Activated T-helper 2 cell treated with anti-CD3 and anti-CD28 coated beads, Interferon-gamma antibody, Interleukin-2, Interleukin-4, amounts not matched to agents 10 μg/mL and 5 μg/mL and 100 μg/mL, durations not matched to agents 14 hours and 24 hours and 36 hours (primary cell): Measurements from ENCODE around the gene PRSS21. TPM values are rescaled to one million over a fixed set of nuclear protein-coding genes. Genes with fewer than 3 reads are reported as not detected.
A peak's percentile ranks its signal among the peaks of the same experiment; 100 is the strongest.

Experiments used
- DNase-seq: peaks from one replicate; pipeline ENCODE4 v3.0.0; 2021; ENCODE audit warnings: low spot score
- H3K27ac Mint-ChIP-seq: one replicate; pipeline ENCODE4 v1.8.0; 2021; ENCODE audit warnings: mixed read lengths
- H3K27me3 Mint-ChIP-seq: one replicate; pipeline ENCODE4 v1.8.0; 2021; ENCODE audit warnings: low read depth, mixed read lengths
- H3K36me3 Mint-ChIP-seq: one replicate; pipeline ENCODE4 v1.8.0; 2021; ENCODE audit warnings: low read depth, mixed read lengths
- H3K4me1 Mint-ChIP-seq: one replicate; pipeline ENCODE4 v1.8.0; 2021; ENCODE audit warnings: low read depth, mixed read lengths
- H3K4me3 Mint-ChIP-seq: one replicate; pipeline ENCODE4 v1.8.0; 2021; ENCODE audit warnings: low read depth, mild to moderate bottlenecking, moderate library complexity, mixed read lengths
- H3K9me3 Mint-ChIP-seq: one replicate; pipeline ENCODE4 v1.8.0; 2021; ENCODE audit warnings: mixed read lengths
- intact Hi-C: fragments of 100-400 bp; cut with micrococcal nuclease; formaldehyde crosslinking; loops from one replicate; pipeline ENCODE4 v1.15.1; 2023
- total RNA-seq: library from RNA; stranded (reverse); gene quantifications from 2 replicates; pipeline ENCODE4 v1.2.3, GENCODE V29; 2022

Gene PRSS21
- total RNA-seq, 1 donor from 2014 or later: 11.5 TPM

DNA sequence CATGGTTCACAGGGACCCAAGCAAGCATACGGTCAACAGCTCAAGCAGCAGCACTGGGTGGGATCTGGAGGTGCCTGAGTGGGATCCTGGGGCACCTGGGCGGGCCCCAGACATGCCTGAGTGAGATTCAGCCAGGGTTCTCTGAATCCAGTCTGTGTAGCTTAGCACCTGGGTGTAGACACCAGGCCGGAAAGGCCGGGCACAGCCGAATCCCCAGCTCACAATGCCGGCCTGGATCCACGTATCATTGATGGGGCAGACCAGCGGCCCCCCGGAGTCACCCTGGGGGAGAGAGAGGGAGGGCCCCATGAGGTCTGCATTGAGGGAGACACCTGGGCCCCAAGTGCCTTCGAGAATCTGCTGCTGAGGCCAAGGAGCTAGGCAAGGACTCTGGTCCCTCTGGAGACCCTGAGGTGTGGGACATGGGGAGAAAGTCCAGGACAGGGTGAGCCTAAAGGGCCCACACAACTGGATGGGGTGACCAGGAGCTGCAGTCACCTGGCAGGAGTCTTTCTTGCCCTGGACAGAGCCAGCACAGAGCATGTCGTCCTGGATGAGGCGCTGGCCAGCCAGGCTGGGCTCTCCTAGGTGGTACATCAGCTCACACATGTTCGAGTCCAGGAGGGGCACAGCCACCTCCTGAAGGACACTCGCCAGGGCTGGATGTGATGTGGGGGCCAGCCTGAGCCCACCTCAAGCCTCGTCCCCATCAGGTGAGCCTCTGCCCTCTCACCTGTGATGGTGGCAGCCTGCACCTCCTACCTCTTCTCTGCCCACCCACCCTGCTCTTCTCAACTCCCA, 22.8 kb downstream of the PRSS21 start:
- Mint-ChIP-seq H3K27ac (no peak overlapping the region), H3K4me1 (peaks cover 21% of the 10 kb centered on the region), H3K36me3 (no peaks in the 10 kb centered on the region), H3K9me3 (peaks cover 3% of the 10 kb centered on the region), H3K4me3 (no peak overlapping the region), H3K27me3 (no peaks in the 10 kb centered on the region)
- DNase-seq: no peak
- intact Hi-C loops: loop anchor here (1.0 kb wide), 1 partner anchor 28 kb away; no protein-coding TSS in a partner anchor

DNA sequence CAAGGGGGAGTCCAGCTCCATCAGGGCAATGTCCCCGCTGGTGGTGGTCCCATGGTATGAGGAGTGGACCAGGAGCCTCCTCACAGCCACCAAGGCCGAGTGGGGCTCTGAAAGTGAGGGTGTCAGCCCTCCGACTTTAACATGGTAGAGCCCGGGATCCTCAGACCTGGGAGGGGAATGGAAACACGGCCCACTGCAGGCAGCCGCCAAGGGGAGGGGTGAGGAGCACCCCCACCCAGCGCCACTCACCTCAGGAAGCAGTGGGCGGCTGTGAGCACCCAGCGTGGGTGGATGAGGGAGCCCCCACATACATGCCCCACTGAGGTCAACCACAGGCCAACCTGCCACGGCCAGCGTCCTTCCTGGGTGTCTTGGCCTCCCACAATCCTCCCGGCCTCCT, 23.9 kb downstream of the PRSS21 start:
- H3K4me3 Mint-ChIP-seq: no peak overlapping the region
- H3K27ac Mint-ChIP-seq: no peak overlapping the region
- intact Hi-C loops: no loop called here
- no peaks in the 10 kb centered on the region for H3K27me3 Mint-ChIP-seq
- H3K36me3 Mint-ChIP-seq: no peaks in the 10 kb centered on the region
- DNase-seq: no peak
- peaks cover 23% of the 10 kb centered on the region for H3K4me1 Mint-ChIP-seq
- H3K9me3 Mint-ChIP-seq: peaks cover 3% of the 10 kb centered on the region

DNA sequence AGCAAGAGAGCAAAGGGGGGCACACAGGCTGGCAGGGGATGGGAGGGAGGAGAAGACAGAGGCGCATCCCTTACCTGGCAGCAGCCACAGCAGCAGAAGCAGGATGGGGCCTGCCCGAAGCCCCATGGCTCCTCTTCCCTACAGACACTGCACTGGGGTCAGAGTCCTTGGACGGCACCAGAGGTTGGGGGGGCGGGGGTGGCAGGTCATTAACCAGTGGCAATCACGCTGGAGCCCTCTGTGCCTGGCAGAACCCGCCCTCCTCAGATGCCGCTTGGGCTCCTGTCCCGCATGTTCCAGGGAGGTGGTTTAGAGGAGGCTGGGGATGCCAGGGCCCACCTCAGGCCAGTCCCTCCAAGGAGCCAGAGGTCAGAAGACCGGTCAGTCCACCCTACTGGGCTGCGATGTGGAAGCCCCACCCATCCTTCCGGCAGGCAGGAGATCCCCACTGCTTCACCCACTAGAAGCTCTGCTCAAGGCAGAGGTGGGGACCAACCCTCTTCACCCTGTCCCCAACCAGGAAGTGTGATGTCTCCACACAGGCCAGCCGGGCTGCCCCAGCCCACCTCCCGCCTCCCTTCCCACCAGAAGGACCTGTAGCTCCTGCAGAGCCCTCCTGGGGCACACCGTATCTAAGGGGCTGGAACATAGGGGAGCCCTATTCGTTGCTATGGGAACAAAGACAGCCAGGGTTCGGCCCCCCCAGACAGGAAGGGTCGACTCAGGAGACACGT, 24.7 kb downstream of the PRSS21 start:
- no peak overlapping the region for H3K4me3 Mint-ChIP-seq
- H3K4me1 Mint-ChIP-seq: peaks cover 28% of the 10 kb centered on the region
- no peak for DNase-seq
- no peaks in the 10 kb centered on the region for H3K36me3 Mint-ChIP-seq
- H3K27ac Mint-ChIP-seq: peak overlapping the region; percentile 71
- peaks cover 3% of the 10 kb centered on the region for H3K9me3 Mint-ChIP-seq
- no peaks in the 10 kb centered on the region for H3K27me3 Mint-ChIP-seq
- intact Hi-C loops: no loop called here

DNA sequence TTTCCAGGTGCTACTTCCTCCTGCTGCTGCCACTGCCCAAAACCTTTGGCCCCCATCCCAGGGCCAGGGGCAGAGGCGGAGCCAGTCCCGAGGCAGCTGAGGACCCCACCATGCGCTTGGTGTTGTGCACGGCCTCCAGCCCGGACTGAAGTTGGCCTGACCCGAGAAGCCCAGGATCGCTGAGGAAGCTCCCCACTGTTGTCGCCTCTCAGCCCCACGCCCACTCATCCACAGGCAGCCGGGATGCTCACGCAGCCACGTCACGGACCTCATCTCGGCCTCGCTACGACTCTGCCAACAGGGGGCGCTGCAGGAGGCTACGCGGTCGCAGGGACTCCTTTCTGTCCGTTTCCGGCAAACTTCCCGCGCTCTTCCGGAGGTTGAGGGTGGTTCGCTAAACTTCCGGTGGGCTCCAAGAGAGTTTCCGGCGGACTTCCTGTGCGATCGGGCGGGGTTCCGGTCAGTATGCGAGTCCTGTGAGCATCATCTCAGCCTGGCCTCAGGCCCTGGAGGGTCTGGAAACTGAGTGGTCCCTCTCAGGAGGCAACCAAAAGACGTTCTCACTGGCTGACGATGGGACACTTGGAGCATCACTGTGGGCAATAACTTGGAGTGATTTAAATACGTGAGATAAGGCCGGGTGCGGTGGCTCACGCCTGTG, 25.4 kb downstream of the PRSS21 start:
- Mint-ChIP-seq H3K4me1 (peaks cover 33% of the 10 kb centered on the region), H3K27me3 (no peaks in the 10 kb centered on the region), H3K4me3 (peak overlapping the region; percentile 65), H3K36me3 (no peaks in the 10 kb centered on the region), H3K27ac (peak overlapping the region; percentile 71), H3K9me3 (peaks cover 3% of the 10 kb centered on the region)
- intact Hi-C loops: no loop called here
- DNase-seq: peak; percentile 56

DNA sequence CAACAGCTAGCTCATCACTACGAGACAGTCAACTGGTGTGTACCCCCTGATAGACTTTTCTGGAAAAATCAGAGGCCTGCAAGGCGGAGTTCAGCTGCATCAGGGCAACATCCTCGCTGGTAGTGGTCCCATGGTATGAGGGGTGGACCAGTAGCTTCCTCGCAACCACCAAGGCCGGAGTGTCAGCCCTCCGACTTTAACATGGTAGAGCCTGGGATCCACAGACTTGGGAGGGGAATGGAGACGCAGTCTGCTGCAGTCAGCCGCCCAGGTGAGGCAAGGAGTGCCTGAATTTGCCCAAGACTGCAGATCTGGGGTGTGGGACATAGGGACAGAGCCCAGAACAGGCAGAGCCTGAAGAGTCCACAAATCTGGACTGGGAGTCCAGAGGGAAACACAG, 26.5 kb downstream of the PRSS21 start:
- no peak for DNase-seq
- no peaks in the 10 kb centered on the region for H3K27me3 Mint-ChIP-seq
- no peaks in the 10 kb centered on the region for H3K36me3 Mint-ChIP-seq
- H3K4me1 Mint-ChIP-seq: peaks cover 29% of the 10 kb centered on the region
- H3K4me3 Mint-ChIP-seq: no peak overlapping the region
- H3K27ac Mint-ChIP-seq: no peak overlapping the region
- peaks cover 3% of the 10 kb centered on the region for H3K9me3 Mint-ChIP-seq
- intact Hi-C loops: no loop called here

DNA sequence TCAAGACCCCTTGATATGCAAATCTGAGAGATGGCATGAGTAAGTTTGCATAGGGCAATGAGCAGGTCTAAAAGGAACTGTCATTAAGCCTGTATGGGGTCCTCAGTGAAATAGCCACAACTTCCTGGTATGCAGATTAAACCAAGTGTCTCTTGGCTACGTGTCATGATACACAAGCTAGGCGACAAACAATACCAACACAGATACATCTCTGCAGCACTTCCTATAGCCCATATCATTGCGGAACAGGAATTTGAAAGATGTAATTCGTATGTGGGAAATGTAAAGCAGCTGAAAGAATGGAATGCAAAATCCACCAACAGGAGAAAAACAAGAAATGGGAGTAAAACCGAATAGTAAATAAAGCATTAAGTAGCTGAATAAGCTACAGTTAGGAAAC, 28.1 kb downstream of the PRSS21 start:
- intact Hi-C loops: no loop called here
- Mint-ChIP-seq H3K36me3 (no peaks in the 10 kb centered on the region), H3K27me3 (peaks cover 7% of the 10 kb centered on the region), H3K4me1 (peaks cover 28% of the 10 kb centered on the region), H3K4me3 (no peak overlapping the region), H3K9me3 (peaks cover 3% of the 10 kb centered on the region), H3K27ac (no peak overlapping the region)
- no peak for DNase-seq

DNA sequence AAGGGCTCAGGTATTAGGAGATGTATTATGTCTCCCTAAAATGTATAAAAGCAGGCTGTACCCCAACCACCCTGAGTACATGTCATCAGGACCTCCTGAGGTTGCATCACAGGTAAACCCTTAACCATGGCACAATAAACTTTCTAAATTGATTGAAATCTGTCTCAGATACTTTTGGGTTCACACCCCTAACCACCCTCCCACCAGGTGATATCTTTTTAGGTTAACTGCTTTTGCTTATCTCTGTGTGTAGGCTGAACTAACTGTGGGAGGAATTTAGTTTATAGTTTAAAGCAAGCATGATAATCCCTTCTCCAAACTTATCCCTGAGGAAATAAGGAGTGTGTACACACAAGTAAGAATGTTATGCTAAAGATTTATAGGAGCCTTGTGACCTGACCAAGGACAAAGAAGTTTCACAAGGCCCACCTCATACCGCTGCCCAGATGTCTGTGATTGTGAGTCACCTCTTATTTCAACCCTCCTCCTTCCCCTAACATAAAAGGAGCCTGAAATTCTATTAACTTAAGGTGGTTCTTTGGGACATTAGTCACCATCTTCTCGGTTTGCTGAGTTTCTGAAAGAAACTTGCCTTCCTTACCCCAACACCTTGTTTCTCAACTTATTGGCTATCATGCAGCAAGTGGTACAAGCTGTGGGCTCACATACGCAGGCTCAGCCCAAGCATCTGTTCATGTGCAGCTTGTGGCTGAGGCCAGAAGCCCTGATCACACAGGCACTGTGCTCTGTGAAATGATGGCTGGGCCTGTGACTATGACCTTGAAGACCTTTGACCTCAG, 29.7 kb downstream of the PRSS21 start:
- no peak overlapping the region for H3K27ac Mint-ChIP-seq
- H3K4me3 Mint-ChIP-seq: no peak overlapping the region

DNA sequence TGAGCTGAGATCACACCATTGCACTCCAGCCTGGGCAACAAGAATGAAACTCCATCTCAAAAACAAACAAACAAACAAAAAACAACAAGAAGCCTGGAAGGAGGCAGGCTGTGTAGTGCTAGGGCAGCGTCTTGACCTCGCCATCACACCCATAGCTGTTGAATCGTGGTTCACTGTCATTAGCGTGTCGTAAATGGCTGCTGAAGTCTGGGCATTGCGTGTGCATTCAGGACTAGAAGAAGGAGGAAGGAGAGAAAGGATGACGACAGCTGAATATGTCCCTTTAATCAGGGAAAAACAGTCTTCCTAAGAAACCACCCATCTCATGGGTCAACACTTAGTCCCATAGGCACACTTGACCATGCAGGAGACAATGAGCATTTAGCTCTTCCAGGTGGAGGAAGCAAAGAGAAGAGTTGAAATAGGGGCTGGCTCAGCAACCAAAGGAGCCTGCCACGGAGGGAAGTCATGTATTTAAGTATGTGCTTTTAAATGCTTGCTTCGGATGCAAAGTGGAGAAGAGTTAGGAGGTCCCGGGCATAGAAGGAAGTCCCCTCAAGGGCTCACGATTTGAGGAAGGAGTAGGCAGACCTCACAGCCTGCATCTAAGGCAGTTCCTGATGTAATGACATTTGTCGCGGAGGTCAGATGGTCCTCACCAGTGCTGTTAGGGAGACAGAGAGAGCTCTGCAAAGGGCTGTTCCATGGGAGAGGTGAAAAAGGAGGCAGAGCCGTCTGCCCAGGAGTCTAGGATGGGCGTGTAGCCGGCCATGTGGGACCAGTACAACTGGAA, 32.1 kb downstream of the PRSS21 start:
- Mint-ChIP-seq H3K27me3 (peaks cover 9% of the 10 kb centered on the region), H3K9me3 (peaks cover 4% of the 10 kb centered on the region), H3K4me1 (peaks cover 17% of the 10 kb centered on the region), H3K4me3 (no peak overlapping the region), H3K27ac (no peak overlapping the region), H3K36me3 (no peaks in the 10 kb centered on the region)
- no peak for DNase-seq
- intact Hi-C loops: no loop called here

More for the DNA sequence above, 29.7 kb downstream of the PRSS21 start:
- no peaks in the 10 kb centered on the region for H3K36me3 Mint-ChIP-seq
- peaks cover 9% of the 10 kb centered on the region for H3K27me3 Mint-ChIP-seq
- peaks cover 3% of the 10 kb centered on the region for H3K9me3 Mint-ChIP-seq
- peaks cover 26% of the 10 kb centered on the region for H3K4me1 Mint-ChIP-seq
- intact Hi-C loops: no loop called here
- no peak for DNase-seq

DNA sequence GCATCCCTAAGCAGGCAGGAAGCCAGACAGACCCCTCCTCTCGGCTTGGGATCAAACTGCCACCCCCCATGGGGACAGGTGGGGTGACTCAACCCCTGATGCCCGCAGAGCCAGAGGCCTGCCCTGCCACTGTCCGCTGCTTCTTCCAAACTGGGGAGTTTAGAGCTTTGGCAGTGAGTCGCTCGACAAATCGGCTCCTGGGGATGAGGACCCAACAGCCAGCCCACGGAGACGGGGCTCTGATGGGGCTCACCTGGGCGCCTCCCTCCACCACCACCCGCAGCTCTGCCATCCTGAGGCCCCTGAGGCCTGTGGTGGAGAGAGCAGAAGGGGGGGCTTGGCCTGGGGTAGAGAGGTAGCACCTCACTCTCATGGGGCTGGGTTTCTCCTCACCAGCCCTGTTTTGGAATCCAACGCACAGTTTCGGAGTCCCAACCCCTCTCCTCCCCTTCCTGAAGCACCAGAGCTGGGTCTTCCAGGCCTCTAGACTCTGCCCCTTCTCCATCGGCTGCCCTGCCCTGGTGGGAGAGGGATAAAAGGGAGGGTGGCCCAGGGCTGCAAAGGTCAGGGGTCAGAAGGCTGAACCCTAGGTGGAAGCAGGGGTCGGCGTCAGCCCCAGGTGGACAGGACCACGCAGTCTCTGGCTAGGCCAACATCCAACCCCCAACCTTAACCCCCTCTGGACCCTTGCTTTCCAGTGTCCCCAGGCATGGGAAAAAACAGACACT, 35.1 kb downstream of the PRSS21 start:
- no peak for DNase-seq
- H3K27ac Mint-ChIP-seq: no peak overlapping the region

DNA sequence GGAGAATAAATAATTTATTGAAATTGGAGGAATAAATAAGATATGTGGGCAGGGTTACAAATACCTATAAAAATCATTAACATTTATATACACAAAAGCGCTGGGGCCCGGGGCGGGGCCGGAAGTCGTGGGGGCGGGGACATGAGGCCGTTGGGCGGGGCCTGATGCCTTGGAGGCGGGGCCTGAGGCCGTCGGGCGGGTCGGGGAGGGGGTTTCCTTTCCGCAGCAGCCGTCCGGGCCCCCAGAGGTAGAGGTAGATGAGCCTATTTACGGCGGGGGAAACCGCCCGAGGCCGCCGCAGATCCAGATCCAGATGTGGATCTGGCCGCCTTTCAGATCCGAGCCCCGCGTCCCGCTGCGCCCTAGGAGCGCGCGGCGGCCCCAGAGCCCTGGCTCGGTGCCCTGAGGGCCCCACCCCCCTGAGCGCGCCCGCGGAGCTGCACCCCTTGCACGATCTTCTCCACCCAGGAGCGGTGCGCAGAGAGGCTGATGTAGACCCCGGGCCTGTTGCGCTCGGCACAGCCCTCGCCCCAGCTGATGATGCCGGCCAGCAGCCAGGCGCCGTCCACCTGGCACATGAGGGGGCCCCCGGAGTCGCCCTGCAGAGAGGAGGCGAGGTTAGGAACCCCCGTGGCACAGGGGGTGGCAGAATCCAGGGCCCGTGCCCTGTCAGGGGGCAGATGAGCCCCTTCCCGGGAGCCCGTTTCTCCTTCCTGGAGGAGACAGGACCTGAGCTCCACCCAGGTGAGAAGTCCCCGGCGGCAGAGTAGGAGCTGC, 35.9 kb downstream of the PRSS21 start:
- H3K27me3 Mint-ChIP-seq: peaks cover 12% of the 10 kb centered on the region

More for the DNA sequence above, 35.1 kb downstream of the PRSS21 start:
- Mint-ChIP-seq H3K27me3 (peaks cover 9% of the 10 kb centered on the region), H3K36me3 (peaks cover 4% of the 10 kb centered on the region), H3K9me3 (peaks cover 11% of the 10 kb centered on the region), H3K4me3 (no peak overlapping the region), H3K4me1 (peaks cover 4% of the 10 kb centered on the region)
- intact Hi-C loops: no loop called here

More for the DNA sequence above, 35.9 kb downstream of the PRSS21 start:
- peaks cover 4% of the 10 kb centered on the region for H3K36me3 Mint-ChIP-seq
- H3K4me1 Mint-ChIP-seq: peaks cover 6% of the 10 kb centered on the region
- H3K27ac Mint-ChIP-seq: no peak overlapping the region
- H3K4me3 Mint-ChIP-seq: no peak overlapping the region
- intact Hi-C loops: no loop called here
- no peak for DNase-seq
- H3K9me3 Mint-ChIP-seq: peaks cover 11% of the 10 kb centered on the region
